Activated naive CD8-positive, alpha-beta T cell treated with anti-CD3 and anti-CD28 coated beads, Interleukin-2, amount 50 U/mL, for 24 hours (primary cell): ENCODE results near the gene ACP3.
"Not testable (repeated sequence)": the region's sequence is repeated elsewhere in the genome, so short reads cannot be mapped to it uniquely, and the experiment has no call there.

Source experiments
- ATAC-seq: fragments of 150-1000 bp; cut with Tn5 transposase; one replicate; pipeline ENCODE4 v1.10.0; 2021
- DNase-seq: peaks from one replicate; pipeline ENCODE4 v3.0.0; 2021
- H3K27ac Mint-ChIP-seq: one replicate; pipeline ENCODE4 v1.8.0; 2021; ENCODE audit warnings: mild to moderate bottlenecking, mixed read lengths
- H3K27me3 Mint-ChIP-seq: one replicate; pipeline ENCODE4 v1.8.0; 2021; ENCODE audit warnings: mixed read lengths
- H3K36me3 Mint-ChIP-seq: one replicate; pipeline ENCODE4 v1.8.0; 2021; ENCODE audit warnings: low read depth, mixed read lengths
- H3K4me1 Mint-ChIP-seq: one replicate; pipeline ENCODE4 v1.8.0; 2021; ENCODE audit warnings: mixed read lengths
- H3K4me3 Mint-ChIP-seq: one replicate; pipeline ENCODE4 v1.8.0; 2021; ENCODE audit warnings: mild to moderate bottlenecking, moderate library complexity, mixed read lengths
- H3K9me3 Mint-ChIP-seq: one replicate; pipeline ENCODE4 v1.8.0; 2021; ENCODE audit warnings: mixed read lengths

Gene ACP3

DNA sequence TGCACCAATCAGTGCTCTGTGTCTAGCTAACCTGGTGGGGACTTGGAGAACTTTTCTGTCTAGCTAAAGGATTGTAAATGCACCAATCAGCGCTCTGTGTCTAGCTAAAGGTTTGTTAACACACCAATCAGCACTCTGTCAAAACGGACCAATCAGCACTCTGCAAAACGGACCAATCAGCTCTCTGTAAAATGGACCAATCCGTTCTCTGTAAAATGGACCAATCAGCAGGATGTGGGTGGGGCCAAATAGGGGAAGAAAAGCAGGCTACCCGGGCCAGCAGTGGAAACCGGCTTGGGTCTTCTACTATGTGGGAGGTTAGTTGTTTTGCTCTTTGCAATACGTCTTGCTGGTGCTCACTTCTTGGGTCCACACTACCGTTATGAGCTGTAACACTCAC lies 79.6 kb downstream of the ACP3 start:
- not testable (repeated sequence) for H3K27me3 Mint-ChIP-seq, DNase-seq, ATAC-seq, H3K4me3 Mint-ChIP-seq, H3K4me1 Mint-ChIP-seq, H3K9me3 Mint-ChIP-seq, H3K27ac Mint-ChIP-seq, H3K36me3 Mint-ChIP-seq

- H3K9me3 Mint-ChIP-seq: no peaks in the 10 kb centered on the region
- H3K27me3 Mint-ChIP-seq: no peaks in the 10 kb centered on the region
- peak; percentile 61 for ATAC-seq
- H3K4me3 Mint-ChIP-seq: no peak overlapping the region
- H3K4me1 Mint-ChIP-seq: no peaks in the 10 kb centered on the region
- DNase-seq: no peak
- H3K27ac Mint-ChIP-seq: no peak overlapping the region
- no peaks in the 10 kb centered on the region for H3K36me3 Mint-ChIP-seq
Measured at GRCh38 chr3:132399054-132399929, 82.1 kb downstream of the ACP3 start.

GRCh38 chr3:132401255-132401654 lies 84.0 kb downstream of the ACP3 start:
- Mint-ChIP-seq H3K27ac (no peak overlapping the region), H3K4me1 (no peaks in the 10 kb centered on the region), H3K4me3 (no peak overlapping the region), H3K27me3 (no peaks in the 10 kb centered on the region), H3K9me3 (no peaks in the 10 kb centered on the region), H3K36me3 (no peaks in the 10 kb centered on the region)
- ATAC-seq (no peak), DNase-seq (no peak)

GRCh38 chr3:132404276-132404675 lies 87.1 kb downstream of the ACP3 start:
- DNase-seq (no peak), ATAC-seq (no peak)
- Mint-ChIP-seq H3K27ac (no peak overlapping the region), H3K4me3 (no peak overlapping the region), H3K36me3 (no peaks in the 10 kb centered on the region), H3K27me3 (no peaks in the 10 kb centered on the region), H3K4me1 (no peaks in the 10 kb centered on the region), H3K9me3 (no peaks in the 10 kb centered on the region)

GRCh38 chr3:132405188-132405587 lies 88.0 kb downstream of the ACP3 start:
- Mint-ChIP-seq H3K27ac (no peak overlapping the region), H3K36me3 (no peaks in the 10 kb centered on the region), H3K9me3 (no peaks in the 10 kb centered on the region), H3K4me3 (no peak overlapping the region), H3K4me1 (no peaks in the 10 kb centered on the region), H3K27me3 (no peaks in the 10 kb centered on the region)
- no peak for ATAC-seq
- DNase-seq: no peak

GRCh38 chr3:132405609-132406299 lies 88.5 kb downstream of the ACP3 start:
- Mint-ChIP-seq H3K4me3 (no peak overlapping the region), H3K9me3 (no peaks in the 10 kb centered on the region), H3K27me3 (no peaks in the 10 kb centered on the region), H3K27ac (no peak overlapping the region), H3K36me3 (no peaks in the 10 kb centered on the region), H3K4me1 (no peaks in the 10 kb centered on the region)
- DNase-seq (no peak), ATAC-seq (no peak)

GRCh38 chr3:132406587-132406986 lies 89.4 kb downstream of the ACP3 start:
- no peaks in the 10 kb centered on the region for H3K9me3 Mint-ChIP-seq
- ATAC-seq (no peak), DNase-seq (no peak)
- H3K27ac Mint-ChIP-seq: no peak overlapping the region
- no peak overlapping the region for H3K4me3 Mint-ChIP-seq
- no peaks in the 10 kb centered on the region for H3K4me1 Mint-ChIP-seq
- no peaks in the 10 kb centered on the region for H3K36me3 Mint-ChIP-seq
- H3K27me3 Mint-ChIP-seq: no peaks in the 10 kb centered on the region

GRCh38 chr3:132407025-132407424 lies 89.8 kb downstream of the ACP3 start:
- no peaks in the 10 kb centered on the region for H3K36me3 Mint-ChIP-seq
- DNase-seq (no peak), ATAC-seq (no peak)
- no peaks in the 10 kb centered on the region for H3K4me1 Mint-ChIP-seq
- H3K27me3 Mint-ChIP-seq: no peaks in the 10 kb centered on the region
- no peak overlapping the region for H3K4me3 Mint-ChIP-seq
- H3K9me3 Mint-ChIP-seq: no peaks in the 10 kb centered on the region
- no peak overlapping the region for H3K27ac Mint-ChIP-seq
